Activated CD4-positive, alpha-beta T cell treated with anti-CD3 and anti-CD28 coated beads, Interleukin-2, amount 10 ng/mL, durations not matched to agents 7 days and 5 days (primary cell): ENCODE data around the gene SLC17A4. TPM values are rescaled to one million over a fixed set of nuclear protein-coding genes. Genes with fewer than 3 reads are reported as not detected.

Experiments
- CTCF ChIA-PET: fragments of 350-600 bp; sonication (Branson Sonifier 250); formaldehyde crosslinking; loops from one replicate; lab custom pipeline; 2021; ENCODE audit warnings: antibody characterized with exemption; lab: Charles Lee
- POLR2A ChIA-PET: fragments of 350-600 bp; sonication (Branson Sonifier 250); formaldehyde crosslinking; loops from one replicate; lab custom pipeline; 2021; ENCODE audit warnings: antibody characterized with exemption; lab: Charles Lee
- DNase-seq: peaks from one replicate; pipeline ENCODE4 v3.0.0-alpha.2; 2020
- H3K27ac Mint-ChIP-seq: one replicate; pipeline ENCODE4 v1.8.0; 2021; ENCODE audit warnings: mild to moderate bottlenecking, moderate library complexity, mixed read lengths
- H3K27me3 Mint-ChIP-seq: one replicate; pipeline ENCODE4 v1.8.0; 2021; ENCODE audit warnings: mixed read lengths
- H3K36me3 Mint-ChIP-seq: one replicate; pipeline ENCODE4 v1.8.0; 2021; ENCODE audit warnings: low read depth, mixed read lengths
- H3K4me1 Mint-ChIP-seq: one replicate; pipeline ENCODE4 v1.8.0; 2021; ENCODE audit warnings: mixed read lengths
- H3K4me3 Mint-ChIP-seq: one replicate; pipeline ENCODE4 v1.8.0; 2021; ENCODE audit warnings: mild to moderate bottlenecking, moderate library complexity, mixed read lengths
- H3K9me3 Mint-ChIP-seq: one replicate; pipeline ENCODE4 v1.8.0; 2021; ENCODE audit warnings: mixed read lengths
- total RNA-seq, 2 experiments: library from RNA; stranded (reverse); gene quantifications; one replicate each; pipeline ENCODE4 v1.2.3, GENCODE V29; 2021

The SLC17A4 gene
- total RNA-seq, 2 experiments from 2014 or later, result not detected

- no peaks in the 10 kb centered on the region for H3K27me3 Mint-ChIP-seq
- no peaks in the 10 kb centered on the region for H3K36me3 Mint-ChIP-seq
- no peak overlapping the region for H3K27ac Mint-ChIP-seq
- H3K4me1 Mint-ChIP-seq, result no peaks in the 10 kb centered on the region
- H3K9me3 Mint-ChIP-seq, result no peaks in the 10 kb centered on the region
- no peak for DNase-seq
- no peak overlapping the region for H3K4me3 Mint-ChIP-seq
- CTCF ChIA-PET, result interaction anchor here (1.3 to 1.4 kb wide), 2 partner anchors 82 to 92 kb away, joined by 3 to 4 read pairs; no protein-coding TSS in a partner anchor
- POLR2A ChIA-PET, result no interaction called here
Measured at GRCh38 chr6:25789475-25789874, 34.9 kb downstream of the SLC17A4 start.

GRCh38 chr6:25792016-25792415 is 37.5 kb downstream of the SLC17A4 start:
- Mint-ChIP-seq H3K36me3 (no peaks in the 10 kb centered on the region), H3K4me3 (no peak overlapping the region), H3K27ac (no peak overlapping the region), H3K9me3 (no peaks in the 10 kb centered on the region), H3K4me1 (no peaks in the 10 kb centered on the region), H3K27me3 (no peaks in the 10 kb centered on the region)
- no peak for DNase-seq
- ChIA-PET CTCF (interaction anchor here (0.7 to 1.3 kb wide), 2 partner anchors 15 to 386 kb away, joined by 3 to 6 read pairs; no protein-coding TSS in a partner anchor), POLR2A (no interaction called here)

DNA sequence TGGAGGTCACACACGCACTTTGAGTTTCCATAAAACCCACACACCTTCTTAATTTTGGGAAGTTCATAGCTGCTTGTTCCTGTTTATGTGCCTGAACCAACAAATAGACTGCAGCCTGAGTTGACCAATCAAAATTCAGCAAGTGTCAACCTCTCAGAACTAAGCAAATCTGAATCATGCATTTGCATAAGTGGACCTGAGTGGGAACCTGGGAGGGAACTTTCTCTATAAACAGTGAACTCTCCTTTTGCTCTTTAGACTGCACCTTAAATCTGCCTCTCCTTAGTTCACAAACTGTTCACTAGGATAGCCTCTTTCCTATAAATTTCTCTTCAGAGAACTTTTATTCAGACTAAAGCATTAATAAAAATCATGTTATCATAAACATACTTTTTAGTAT is 39.4 kb downstream of the SLC17A4 start:
- Mint-ChIP-seq H3K9me3 (no peaks in the 10 kb centered on the region), H3K36me3 (no peaks in the 10 kb centered on the region), H3K4me3 (no peak overlapping the region), H3K27ac (no peak overlapping the region), H3K4me1 (no peaks in the 10 kb centered on the region), H3K27me3 (no peaks in the 10 kb centered on the region)
- DNase-seq, result no peak
- ChIA-PET POLR2A (no interaction called here), CTCF (no interaction called here)

DNA sequence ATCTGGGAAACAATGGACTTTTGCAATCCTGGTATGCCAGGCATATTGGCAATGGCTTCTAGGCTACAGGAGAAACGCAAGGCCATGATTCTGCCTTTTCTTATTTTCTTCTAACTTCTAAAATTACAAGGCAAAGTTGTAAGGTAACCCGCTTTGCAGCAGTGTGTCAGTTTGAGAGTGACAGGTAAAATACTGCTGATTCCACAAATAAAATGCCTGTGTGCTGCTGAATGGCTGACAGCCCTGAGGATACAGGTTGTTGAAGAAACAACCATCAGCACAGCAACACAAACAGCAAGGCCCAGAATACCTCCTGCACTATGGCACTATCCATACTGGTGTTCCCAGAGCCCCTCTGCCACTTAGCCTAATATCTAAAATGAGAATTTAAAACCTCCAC is 40.2 kb downstream of the SLC17A4 start:
- CTCF ChIA-PET, result no interaction called here

GRCh38 chr6:25801436-25801835 is 46.9 kb downstream of the SLC17A4 start:
- peaks cover 18% of the 10 kb centered on the region for H3K27me3 Mint-ChIP-seq
- no peaks in the 10 kb centered on the region for H3K4me1 Mint-ChIP-seq
- H3K36me3 Mint-ChIP-seq, result no peaks in the 10 kb centered on the region
- no peak overlapping the region for H3K27ac Mint-ChIP-seq
- H3K9me3 Mint-ChIP-seq, result no peaks in the 10 kb centered on the region
- ChIA-PET POLR2A (no interaction called here), CTCF (no interaction called here)
- no peak for DNase-seq
- no peak overlapping the region for H3K4me3 Mint-ChIP-seq

More for the DNA sequence above, 40.2 kb downstream of the SLC17A4 start:
- Mint-ChIP-seq H3K4me3 (no peak overlapping the region), H3K4me1 (no peaks in the 10 kb centered on the region), H3K27ac (no peak overlapping the region), H3K27me3 (no peaks in the 10 kb centered on the region), H3K36me3 (no peaks in the 10 kb centered on the region), H3K9me3 (no peaks in the 10 kb centered on the region)
- POLR2A ChIA-PET, result no interaction called here
- DNase-seq, result no peak

DNA sequence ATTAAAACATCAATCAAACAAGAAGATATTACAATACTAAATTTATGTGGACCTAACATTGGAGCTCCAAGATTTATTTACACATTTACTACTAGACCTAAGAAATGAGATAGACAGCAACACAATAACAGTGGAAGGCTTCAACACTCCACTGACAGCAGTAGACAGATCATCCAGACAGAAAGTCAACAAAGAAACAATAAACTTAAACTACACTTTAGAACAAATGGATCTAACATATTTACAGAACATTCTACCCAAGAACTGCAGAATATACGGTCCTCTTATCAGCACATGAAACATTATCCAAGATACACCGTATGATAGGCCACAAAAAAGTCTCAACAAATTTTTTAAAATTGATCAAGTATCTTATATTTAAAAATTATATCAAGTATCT is 50.3 kb downstream of the SLC17A4 start:
- Mint-ChIP-seq H3K9me3 (peaks cover 1% of the 10 kb centered on the region), H3K4me1 (no peaks in the 10 kb centered on the region)
- CTCF ChIA-PET, result interaction anchor here (1.2 kb wide), 1 partner anchor 69 kb away, joined by 3 read pairs; the partner anchor contains the start of gene SLC17A3

GRCh38 chr6:25815194-25815593 is 60.7 kb downstream of the SLC17A4 start:
- Mint-ChIP-seq H3K4me3 (no peak overlapping the region), H3K4me1 (no peaks in the 10 kb centered on the region), H3K27ac (no peak overlapping the region), H3K27me3 (peaks cover 11% of the 10 kb centered on the region), H3K36me3 (no peaks in the 10 kb centered on the region), H3K9me3 (no peaks in the 10 kb centered on the region)
- ChIA-PET POLR2A (no interaction called here), CTCF (interaction anchor here (0.6 kb wide), 1 partner anchor 72 kb away, joined by 3 read pairs; no protein-coding TSS in a partner anchor)
- DNase-seq, result no peak

More for the DNA sequence above, 50.3 kb downstream of the SLC17A4 start:
- Mint-ChIP-seq H3K36me3 (no peaks in the 10 kb centered on the region), H3K27ac (no peak overlapping the region), H3K4me3 (no peak overlapping the region), H3K27me3 (peaks cover 34% of the 10 kb centered on the region)
- POLR2A ChIA-PET, result no interaction called here
- DNase-seq, result no peak

GRCh38 chr6:25816252-25816651 is 61.7 kb downstream of the SLC17A4 start:
- Mint-ChIP-seq H3K36me3 (no peaks in the 10 kb centered on the region), H3K9me3 (no peaks in the 10 kb centered on the region), H3K4me3 (no peak overlapping the region), H3K27ac (no peak overlapping the region), H3K4me1 (peaks cover 1% of the 10 kb centered on the region), H3K27me3 (peaks cover 7% of the 10 kb centered on the region)
- ChIA-PET POLR2A (no interaction called here), CTCF (no interaction called here)
- DNase-seq, result no peak

- Mint-ChIP-seq H3K4me3 (no peak overlapping the region), H3K4me1 (peaks cover 7% of the 10 kb centered on the region), H3K36me3 (no peaks in the 10 kb centered on the region), H3K27me3 (peaks cover 24% of the 10 kb centered on the region), H3K27ac (no peak overlapping the region), H3K9me3 (peaks cover 7% of the 10 kb centered on the region)
- DNase-seq, result no peak
- POLR2A ChIA-PET, result no interaction called here
- CTCF ChIA-PET, result no interaction called here
Measured at GRCh38 chr6:25821341-25821740, 66.8 kb downstream of the SLC17A4 start.

DNA sequence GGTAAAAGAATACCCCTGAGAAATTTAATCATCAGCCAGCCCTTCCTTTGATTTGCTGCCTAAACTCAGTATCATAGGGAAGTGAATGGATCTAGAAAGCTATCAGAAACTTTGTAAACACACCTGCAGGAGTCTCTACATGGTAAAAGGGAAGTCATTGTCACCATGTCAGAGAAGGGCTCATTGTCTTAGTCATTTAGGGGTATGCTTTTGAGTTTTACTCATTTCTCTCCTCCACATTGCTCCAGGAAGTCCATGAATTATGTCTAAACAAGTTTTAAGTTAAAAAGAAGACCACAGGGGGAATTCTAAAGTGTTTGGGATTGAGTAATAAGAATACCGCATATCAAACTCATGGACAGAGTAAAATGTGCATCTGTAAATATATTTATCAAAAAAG is 74.8 kb downstream of the SLC17A4 start:
- H3K4me1 Mint-ChIP-seq, result peaks cover 3% of the 10 kb centered on the region
- H3K9me3 Mint-ChIP-seq, result peaks cover 8% of the 10 kb centered on the region
- DNase-seq, result no peak
- H3K4me3 Mint-ChIP-seq, result no peak overlapping the region
- no peak overlapping the region for H3K27ac Mint-ChIP-seq
- H3K27me3 Mint-ChIP-seq, result peaks cover 26% of the 10 kb centered on the region
- ChIA-PET CTCF (no interaction called here), POLR2A (no interaction called here)
- H3K36me3 Mint-ChIP-seq, result no peaks in the 10 kb centered on the region

- Mint-ChIP-seq H3K27ac (no peak overlapping the region), H3K9me3 (peaks cover 7% of the 10 kb centered on the region), H3K27me3 (peaks cover 19% of the 10 kb centered on the region), H3K4me3 (no peak overlapping the region), H3K36me3 (no peaks in the 10 kb centered on the region), H3K4me1 (peaks cover 3% of the 10 kb centered on the region)
- no peak for DNase-seq
- ChIA-PET CTCF (no interaction called here), POLR2A (no interaction called here)
Measured at GRCh38 chr6:25830458-25830857, 75.9 kb downstream of the SLC17A4 start.

Other genes with a start within 250 kb of the SLC17A4 start
- gene SCGN, start 102.5 kb upstream of the SLC17A4 start, total RNA-seq, result not detected
- gene SLC17A1, start 77.3 kb downstream of the SLC17A4 start, total RNA-seq, result not detected
- gene SLC17A3, start 119.5 kb downstream of the SLC17A4 start, total RNA-seq, result under 1 TPM; 0.62 to 0.75 TPM
- not detected for gene SLC17A2, start 175.9 kb downstream of the SLC17A4 start, total RNA-seq
- gene TRIM38, start 208.1 kb downstream of the SLC17A4 start, total RNA-seq, result 10 to 100 TPM; 25.4 to 27.6 TPM